ENCODE measurements around the gene C20orf173.
"Not testable (repeated sequence)": the region's sequence is repeated elsewhere in the genome, so short reads cannot be mapped to it uniquely, and the experiment has no call there.

C20orf173 gene, protein sequence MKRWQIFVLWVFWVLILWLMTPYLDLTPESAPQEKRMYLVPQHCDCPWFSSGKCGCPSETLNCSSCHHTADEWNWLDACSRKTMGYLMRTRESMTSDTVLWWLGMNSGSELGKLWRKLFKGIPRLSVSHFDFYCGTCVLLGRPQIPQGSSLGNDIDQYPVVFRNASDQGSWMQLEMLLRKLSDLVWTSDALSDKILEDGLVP

DNA sequence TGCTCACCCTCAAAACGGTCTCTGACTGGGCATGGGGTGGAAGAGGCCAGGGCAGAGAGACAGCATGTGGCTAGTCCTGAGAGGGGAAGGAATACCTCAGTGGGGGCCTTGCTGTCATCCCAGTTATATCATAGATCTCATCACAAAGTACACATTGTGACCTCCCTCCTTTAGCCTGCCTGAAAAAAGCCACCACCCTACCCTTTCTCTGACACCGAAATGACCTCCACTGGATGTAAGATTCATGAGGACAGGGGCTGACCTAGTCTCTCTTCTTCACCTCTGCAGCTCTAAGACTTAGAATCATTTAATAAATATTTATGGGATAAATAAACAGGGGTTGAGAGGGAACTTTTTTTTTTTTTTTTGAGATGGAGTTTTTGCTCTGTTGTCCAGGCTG, at the start of gene C20orf173:
TSS of gene C20orf173 (minus strand) at position 101 of the 400 bp plus-strand sequence. CDS start 279 bp downstream, outside the sequence.
- in situ Hi-C loops (cut with MboI; ENCODE audit: low sequenced_read_pairs): no loop called here

DNA sequence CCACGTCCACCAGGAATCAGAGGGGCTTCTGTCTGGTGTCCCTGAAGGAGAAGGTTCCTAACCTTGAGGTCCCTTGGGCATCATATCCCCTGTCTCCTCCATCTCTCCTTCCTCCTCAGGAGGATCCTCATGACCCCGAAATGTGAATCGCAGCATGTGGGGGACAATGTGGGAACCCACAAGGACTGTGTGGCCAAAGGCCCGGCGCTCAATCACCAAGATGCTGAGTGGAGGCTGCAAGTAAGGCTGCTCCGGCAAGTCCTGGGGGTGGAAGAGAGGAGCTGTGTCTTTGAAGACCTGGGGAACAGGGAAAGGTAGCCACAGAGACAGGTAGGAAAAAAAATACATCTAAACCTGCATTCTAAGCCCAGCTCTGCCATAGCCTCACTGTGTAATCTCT, 49.7 kb upstream of the C20orf173 start:
- in situ Hi-C loops (cut with MboI; ENCODE audit: low sequenced_read_pairs): no loop called here

DNA sequence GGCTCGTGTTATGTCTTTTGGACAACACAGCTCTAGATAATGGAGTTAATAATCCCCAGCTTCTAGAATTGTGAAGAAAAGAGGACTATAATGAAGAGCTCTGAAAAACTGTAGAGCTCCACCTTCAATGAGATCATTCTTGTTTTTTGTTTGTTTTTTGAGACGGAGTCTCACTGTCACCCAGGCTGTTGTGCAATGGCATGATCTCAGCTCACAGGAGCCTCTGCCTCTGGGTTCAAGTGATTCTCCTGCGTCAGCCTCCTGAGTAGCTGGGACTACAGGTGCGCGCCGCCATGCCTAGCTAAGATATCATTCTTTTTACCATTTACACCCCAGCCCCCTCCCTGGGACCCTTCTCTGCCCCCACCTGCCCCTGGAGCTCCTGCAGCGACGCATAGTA, 49.0 kb upstream of the C20orf173 start:
- in situ Hi-C loops (cut with MboI; ENCODE audit: low sequenced_read_pairs): no loop called here

DNA sequence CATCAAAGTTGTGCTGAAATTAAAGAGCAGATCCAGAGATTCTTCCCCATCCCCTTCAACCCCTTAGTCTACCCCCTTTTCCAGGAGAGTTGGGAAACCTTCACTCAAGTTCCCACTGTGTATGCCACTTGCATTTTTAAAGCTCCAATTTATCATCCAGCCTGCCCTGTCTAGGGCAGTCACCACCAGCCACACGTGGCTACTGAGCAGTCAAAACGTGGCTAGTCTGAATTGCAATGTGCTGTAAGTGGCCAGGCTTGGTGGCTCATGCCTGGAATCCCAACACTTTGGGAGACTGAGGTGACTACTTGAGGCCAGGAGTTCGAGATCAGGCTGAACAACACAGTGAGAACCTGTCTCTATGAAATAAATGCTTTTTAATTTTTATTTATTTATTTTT, 47.4 kb upstream of the C20orf173 start:
- in situ Hi-C loops (cut with MboI; ENCODE audit: low sequenced_read_pairs): no loop called here

DNA sequence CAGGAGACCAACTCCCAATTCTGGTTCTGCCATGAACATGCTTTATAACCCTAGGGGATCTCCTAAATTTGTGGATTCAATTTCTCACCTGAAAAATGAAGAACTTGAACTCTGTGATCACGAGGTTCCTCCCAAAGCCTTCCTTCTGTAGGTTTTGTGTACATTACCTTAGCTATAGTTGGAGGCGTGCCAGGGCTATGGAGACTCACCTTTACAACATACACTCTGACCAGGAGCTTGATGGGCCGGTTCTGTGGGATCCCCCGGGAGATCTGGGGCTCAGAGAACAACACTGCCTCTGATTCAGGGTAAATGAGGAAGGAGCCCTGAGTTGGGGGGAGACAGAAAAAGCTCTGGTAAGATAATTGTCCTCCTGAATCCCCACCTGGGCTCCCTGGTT, 46.5 kb upstream of the C20orf173 start:
- in situ Hi-C loops (cut with MboI; ENCODE audit: low sequenced_read_pairs): no loop called here

DNA sequence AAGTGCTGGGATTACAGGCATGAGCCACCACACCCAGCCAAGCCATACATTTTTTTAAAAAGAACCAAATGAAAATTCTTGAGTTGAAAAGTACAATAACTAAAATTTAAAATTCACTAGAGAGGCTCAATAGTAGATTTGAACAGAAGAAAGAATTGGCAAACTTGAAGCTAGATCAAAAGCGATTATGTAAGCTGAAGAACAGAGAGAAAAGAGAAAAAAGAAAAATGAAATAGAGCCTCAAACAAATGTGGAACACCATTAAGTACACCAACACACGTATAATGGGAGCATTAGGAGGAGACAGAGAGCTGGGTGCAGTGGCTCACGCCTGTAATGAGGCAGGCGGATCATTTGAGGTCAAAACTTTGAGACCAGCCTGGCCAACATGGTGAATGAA, 43.4 kb upstream of the C20orf173 start:
- in situ Hi-C loops (cut with MboI; ENCODE audit: low sequenced_read_pairs): no loop called here

DNA sequence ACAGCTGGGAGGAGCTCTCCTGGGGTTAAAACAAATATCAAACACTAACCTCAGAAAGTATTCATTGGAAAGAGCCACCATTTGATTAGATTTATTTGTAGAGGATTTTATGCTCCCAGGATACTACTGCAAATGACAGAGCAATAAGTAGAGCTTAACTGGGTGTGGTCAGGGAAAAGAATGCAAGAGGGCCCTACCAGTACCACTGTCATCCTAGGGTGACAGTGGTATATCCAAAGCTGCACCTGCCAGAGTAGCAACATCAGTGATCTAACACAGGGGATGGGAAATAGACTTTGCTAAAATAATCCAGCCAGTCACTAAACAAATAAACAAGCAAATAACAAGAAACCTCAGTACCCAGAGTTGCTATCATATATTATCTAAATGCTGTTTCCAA, 42.1 kb upstream of the C20orf173 start:
- in situ Hi-C loops (cut with MboI; ENCODE audit: low sequenced_read_pairs): no loop called here

DNA sequence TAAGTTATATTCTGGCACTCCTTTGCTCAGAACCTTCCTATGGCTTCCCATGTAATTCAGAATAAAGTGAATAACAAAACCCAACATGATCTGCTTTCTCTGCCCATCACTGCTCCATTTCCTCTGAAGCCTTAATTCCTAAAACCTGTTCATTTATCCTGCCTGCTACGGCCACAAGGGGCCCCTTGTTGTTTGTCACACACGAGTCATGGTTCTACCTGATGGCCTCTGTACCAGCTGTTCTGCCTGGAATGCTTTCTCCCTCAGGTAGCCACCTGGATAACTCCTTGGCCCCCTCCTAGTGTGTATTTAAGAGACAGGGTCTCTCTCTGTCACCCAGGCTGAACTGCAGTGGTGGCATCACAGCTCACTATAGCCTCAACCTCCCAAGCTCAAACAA, 39.2 kb upstream of the C20orf173 start:
- in situ Hi-C loops (cut with MboI; ENCODE audit: low sequenced_read_pairs): no loop called here

DNA sequence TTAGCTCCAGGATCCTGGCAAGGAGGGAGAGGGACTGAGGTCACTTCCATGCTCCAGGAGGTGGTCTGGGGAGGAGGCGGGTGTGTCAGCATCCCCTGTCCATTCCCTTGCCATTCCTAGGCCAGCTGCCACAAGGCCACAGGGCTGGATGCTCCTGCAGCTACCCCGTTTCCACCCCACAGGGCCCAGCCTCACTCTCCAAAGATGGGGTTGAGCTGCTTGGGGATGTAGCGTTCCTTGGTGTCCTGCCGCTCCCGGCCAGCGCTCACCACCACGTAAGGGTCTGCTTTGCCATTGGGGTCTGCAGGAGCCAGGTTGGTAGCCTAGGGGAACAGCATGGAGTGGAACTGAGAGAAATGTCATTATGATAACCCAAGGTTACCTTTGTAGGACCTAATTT, 35.5 kb upstream of the C20orf173 start:
- in situ Hi-C loops (cut with MboI; ENCODE audit: low sequenced_read_pairs): no loop called here

DNA sequence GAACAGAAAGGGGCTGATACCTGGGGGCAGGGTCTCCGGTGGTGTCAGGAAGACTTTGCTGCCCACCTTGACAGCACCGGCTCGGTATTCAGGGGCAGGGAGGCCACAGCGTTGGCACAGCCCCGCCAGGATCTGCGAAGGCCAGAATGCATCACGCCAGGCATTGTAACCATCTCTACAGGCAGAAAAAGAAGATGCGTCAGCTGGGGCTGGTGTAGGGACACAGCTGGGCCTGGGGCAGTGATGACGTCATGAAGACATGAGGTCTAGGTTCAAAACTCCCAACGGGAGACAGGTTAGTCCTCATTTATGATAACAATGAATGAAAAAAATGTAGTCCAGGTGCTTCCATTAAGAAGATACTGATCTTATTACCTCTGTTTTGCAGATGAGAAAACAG, 34.4 kb upstream of the C20orf173 start:
- in situ Hi-C loops (cut with MboI; ENCODE audit: low sequenced_read_pairs): no loop called here

DNA sequence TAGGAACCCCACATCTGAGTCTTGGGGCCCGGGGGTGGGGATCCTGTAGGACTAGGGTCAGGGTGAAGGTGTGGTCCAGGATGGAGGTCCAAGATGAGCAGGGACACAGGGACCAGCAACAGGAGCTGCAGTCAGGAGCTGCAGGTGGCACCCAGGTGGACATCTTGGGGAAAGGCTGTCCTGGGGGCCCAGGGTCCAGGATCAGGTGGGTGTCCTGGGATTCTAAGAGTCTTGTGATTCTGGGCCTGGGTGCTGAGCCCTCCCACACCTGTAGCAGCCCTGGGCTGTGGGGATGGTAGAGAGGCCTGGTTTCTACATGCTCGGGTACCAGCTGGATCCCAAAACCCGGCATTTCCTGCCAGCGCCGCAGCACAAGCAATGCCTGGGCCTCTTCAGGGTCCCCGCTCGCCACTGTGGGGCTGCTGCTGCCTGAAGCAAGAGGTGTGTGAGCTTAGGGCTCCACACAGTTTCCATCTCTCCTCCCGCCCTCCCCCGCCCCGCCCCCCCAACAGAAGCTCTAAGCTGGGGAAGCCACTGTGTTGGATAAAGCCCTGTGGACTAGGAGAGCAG, 33.2 kb upstream of the C20orf173 start:
- in situ Hi-C loops (cut with MboI; ENCODE audit: low sequenced_read_pairs): no loop called here

DNA sequence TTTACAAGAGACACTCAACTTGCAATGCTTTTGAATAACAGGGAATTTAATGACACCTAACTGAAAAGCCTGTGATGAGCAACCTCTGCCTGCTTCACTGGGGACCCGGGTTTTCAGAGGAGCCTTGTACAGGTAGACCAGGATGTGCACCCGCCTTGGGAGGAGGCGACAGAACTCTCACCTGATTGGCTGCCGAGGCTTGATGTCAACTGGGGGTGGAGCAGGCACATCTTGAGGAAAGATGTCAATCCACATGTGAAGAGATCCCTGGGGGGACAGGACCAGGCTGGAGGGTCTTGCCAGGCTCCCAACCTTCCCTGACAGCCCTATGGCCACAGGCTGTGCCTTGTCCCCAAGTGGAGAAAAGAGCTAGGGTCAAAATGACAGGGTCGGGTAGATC, 32.2 kb upstream of the C20orf173 start:
- in situ Hi-C loops (cut with MboI; ENCODE audit: low sequenced_read_pairs): no loop called here

DNA sequence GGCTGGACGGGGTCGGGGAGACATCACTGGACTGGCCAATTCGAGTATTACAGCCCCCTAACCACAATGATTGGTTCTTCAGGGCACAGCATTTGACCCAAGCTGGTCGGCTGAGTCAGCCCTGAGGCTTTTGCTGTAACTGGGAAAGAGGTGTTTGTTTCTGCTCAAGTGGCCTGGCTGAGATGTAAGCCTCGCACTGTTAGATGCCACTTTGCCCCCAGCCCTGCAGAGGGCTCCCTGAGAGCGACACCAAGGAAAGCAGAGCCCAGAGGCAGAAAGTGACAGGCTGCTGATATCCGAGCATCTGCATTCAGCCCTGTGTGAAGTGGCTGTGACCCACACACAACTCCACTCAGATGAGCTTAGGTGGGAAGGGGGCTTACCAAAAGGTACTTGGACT, 31.8 kb upstream of the C20orf173 start:
- in situ Hi-C loops (cut with MboI; ENCODE audit: low sequenced_read_pairs): no loop called here

DNA sequence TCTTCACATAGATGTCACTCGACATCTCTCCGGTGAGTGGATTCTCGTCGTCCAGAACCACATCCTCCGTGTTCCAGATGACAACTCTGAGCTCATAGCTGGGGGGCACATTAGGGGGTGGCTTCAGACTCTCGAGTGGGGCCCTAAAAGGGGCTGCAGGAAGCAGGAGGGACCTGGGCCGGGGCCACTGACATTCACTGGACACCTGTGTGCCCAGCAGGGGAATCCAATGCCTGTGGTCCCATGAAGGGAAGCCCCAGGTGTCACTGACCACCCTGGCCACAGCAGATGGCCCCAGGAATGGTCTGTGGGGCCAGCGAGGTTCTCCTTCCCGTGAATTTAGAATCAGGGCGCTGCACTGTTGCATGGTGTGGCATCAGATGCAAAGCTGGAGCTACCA, 31.1 kb upstream of the C20orf173 start:
- in situ Hi-C loops (cut with MboI; ENCODE audit: low sequenced_read_pairs): no loop called here

DNA sequence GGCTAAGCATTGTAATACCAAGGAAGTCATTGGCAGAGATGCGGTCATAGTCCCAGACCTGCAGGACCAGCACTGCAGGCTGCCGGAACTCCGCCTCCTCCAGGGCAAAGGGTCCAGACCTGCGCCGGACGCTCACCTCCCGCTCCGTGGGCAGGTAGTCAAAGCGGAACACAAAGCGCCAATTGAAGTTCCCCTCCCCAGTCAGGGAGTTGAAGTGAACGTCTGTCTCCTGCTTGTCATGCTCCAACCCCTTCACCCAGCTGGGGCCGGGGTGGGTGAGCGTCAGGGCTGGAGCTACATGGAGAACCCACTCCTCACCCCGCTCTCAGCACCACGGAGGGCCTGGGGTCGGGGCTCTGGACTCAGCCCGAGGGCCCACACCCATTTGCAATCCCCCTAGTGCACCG, 30.7 kb upstream of the C20orf173 start:
- in situ Hi-C loops (cut with MboI; ENCODE audit: low sequenced_read_pairs): no loop called here

DNA sequence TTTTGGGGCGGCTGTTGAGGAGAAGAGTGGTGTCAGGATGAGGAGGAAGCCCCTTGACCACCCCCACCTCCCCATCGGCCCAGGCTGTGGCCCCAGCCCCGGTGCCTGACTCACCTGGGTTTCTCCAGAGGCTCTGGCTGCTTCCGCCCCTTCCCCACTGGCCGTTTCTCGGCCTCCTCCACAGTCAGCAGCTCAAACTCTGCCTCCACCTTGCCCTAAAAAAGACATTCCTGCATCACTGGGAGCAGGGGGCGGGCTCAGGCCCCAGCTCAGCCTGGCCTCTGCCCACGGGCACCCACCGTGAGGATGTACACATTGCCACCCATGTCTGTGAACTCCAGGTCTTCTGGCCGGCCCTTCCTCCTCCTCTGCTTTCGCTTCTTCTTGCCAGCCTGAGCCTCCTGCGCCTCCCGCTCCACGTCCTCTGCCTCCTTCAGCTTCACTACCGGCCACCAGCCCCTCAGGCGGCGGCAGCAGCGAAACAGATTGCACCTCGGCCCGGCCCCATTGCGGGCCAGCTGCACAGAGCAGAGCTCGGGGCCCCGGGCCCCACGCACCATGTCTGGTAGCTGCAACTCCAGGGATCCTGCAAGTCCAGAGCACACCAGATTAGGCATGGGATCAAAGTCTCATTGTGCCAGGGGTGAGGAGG, 29.7 kb upstream of the C20orf173 start:
- in situ Hi-C loops (cut with MboI; ENCODE audit: low sequenced_read_pairs): no loop called here

DNA sequence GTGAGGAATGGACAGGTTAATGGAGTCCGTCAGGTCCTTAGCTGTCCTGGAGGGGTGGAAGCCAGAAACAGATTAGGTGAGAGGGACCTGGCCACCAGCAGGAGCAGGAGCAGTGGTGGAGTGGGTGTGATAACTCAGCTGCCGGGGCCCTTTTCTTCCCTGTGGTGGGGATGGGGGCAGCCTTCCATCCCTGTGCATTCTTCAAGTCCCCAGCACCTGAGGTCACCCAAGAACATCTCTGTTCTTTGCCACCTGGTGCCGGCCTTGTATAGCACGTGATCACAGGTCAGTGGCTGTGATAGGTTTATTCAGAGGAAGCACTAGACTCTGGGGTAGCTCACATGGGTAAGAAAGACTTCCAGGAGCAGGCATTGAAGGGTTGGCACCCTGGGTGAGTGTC, 29.0 kb upstream of the C20orf173 start:
- in situ Hi-C loops (cut with MboI; ENCODE audit: low sequenced_read_pairs): no loop called here

DNA sequence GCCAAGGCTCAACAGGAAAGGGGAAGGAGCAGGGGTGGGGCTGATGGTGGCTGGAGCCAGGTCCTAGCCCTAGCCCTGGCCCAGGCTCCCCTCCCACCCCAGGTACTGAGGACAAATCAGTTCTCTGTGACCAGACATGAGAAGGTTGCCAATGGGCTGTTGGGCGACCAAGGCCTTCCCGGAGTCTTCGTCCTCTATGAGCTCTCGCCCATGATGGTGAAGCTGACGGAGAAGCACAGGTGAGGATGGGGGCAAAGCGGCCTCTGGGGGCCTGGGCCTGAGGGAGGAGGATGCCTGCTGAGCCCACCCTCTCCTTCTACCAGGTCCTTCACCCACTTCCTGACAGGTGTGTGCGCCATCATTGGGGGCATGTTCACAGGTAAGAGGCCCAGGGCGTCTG, 27.4 kb upstream of the C20orf173 start:
- in situ Hi-C loops (cut with MboI; ENCODE audit: low sequenced_read_pairs): no loop called here

DNA sequence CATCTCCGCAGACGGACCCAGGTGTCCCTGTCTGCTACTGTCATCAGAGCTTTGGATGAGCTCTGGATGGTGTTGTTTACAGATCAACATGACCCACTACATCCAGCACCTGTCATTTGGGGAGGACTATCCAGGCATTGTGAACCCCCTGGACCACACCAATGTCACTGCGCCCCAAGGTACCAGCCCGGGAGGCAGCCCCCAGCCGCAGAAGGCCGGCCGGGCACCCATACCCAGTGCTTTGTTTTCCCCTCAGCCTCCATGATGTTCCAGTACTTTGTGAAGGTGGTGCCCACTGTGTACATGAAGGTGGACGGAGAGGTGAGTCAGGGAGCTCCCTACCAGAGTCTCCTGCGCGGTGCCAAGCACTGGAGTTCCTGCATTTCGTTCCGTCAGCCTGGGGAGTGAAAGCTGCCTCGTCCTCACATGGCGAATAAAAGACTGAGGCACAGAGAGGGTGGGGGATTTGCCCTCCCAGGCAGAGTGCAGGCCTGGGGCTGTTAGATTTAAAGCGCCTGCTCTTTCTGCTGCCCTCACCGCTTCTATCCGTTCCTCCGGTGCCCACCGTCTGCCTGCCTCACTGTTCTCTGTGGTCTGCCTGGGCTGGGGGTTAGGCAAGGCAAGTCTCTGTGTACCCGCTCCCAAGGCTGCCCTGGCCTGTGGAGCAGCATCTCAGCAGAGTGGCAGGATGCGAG, 26.6 kb upstream of the C20orf173 start:
- in situ Hi-C loops (cut with MboI; ENCODE audit: low sequenced_read_pairs): no loop called here

DNA sequence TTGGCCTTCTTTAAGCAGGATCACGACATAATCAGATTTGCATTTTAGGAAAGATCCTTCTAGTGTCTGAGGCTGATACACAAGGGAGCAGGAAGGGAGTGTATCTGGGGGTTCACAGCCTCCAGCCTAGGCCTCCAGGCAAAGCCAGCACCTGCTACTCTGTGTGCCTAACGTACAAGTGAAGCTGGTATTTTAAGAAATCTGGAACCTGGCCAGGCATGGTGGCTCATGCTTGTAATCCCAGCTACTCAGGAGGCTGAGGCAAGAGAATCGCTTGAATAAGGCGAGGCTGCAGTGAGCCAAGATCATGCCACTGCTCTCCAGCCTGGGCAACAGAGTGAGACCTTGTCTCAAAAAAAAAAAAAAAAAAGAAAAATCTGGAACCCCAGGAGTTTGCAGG, 26.0 kb upstream of the C20orf173 start:
- in situ Hi-C loops (cut with MboI; ENCODE audit: low sequenced_read_pairs): not testable (repeated sequence)

DNA sequence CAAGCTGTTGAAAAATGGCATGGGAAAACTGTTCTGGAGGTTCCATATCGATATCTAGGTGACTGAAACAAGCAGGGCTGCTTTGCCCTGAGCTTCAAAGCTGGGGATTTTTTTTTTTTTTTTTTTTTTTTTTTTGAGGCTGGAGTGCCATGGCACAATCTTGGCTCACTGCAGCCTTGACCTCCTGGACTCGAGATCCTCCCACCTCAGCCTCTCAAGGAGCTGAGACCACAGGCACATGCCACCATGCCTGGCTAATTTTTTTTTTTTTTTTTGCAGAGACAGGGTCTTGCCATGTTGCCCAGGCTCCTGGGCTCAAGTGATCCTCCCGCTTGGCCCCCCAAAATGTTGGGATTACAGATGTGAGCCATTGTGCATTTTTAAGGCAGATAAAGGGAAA, 23.5 kb upstream of the C20orf173 start:
- in situ Hi-C loops (cut with MboI; ENCODE audit: low sequenced_read_pairs): no loop called here

DNA sequence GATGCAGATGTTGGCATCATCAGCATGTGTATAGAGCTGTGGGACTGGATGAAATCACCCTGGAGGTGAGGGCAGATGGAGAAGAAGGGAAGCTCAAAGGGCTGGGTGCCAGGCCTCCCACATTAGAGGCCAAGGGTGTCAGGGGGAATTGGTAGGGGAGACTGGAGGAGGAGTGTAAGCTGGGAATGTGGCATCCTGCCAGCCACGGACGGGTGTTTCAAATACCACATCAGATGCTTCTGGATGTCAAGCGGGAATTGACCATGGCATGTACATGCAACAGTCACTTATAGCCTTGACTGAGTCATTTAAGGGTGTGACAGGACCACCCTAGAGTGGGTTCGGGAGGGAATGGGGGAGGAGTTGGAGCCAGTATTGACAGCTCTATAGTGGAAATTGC, 22.1 kb upstream of the C20orf173 start:
- in situ Hi-C loops (cut with MboI; ENCODE audit: low sequenced_read_pairs): no loop called here
